ENCODE data around the gene SLC9B2. TPM values are rescaled to one million over a fixed set of nuclear protein-coding genes. Genes with fewer than 3 reads are reported as not detected.

SLC9B2 gene
- total RNA-seq, 1 experiment from 2014 or later, result 7.3 TPM

- Histone ChIP-seq H3K79me1 (ENCODE audit: insufficient read depth, low read depth, low read length, poor library complexity, severe bottlenecking) (no peaks in the 10 kb centered on the region), H4K91ac (ENCODE audit: insufficient read length, low read depth, low read length) (no peak overlapping the region), H3T11ph (ENCODE audit: low read length) (no peak overlapping the region), H3K9ac (ENCODE audit: extremely low read depth, insufficient read length, low read length) (no peak overlapping the region), H3K18ac (ENCODE audit: insufficient read length, low read depth, low read length) (no peak overlapping the region), H3K27me3 (ENCODE audit: insufficient read depth, low read length) (no peaks in the 10 kb centered on the region), H3K9me3 (ENCODE audit: control insufficient read depth, low read depth, low read length) (no peaks in the 10 kb centered on the region), H3K4me2 (ENCODE audit: insufficient read depth, insufficient read length, low read length) (no peak overlapping the region), H2BK15ac (ENCODE audit: low read depth, low read length) (no peak overlapping the region), H3K23me2 (ENCODE audit: insufficient read length, low read depth, low read length, poor library complexity, severe bottlenecking) (no peaks in the 10 kb centered on the region), H2AK5ac (ENCODE audit: insufficient read length, low read length) (no peak overlapping the region), H3K79me2 (ENCODE audit: insufficient read depth, low read length) (no peaks in the 10 kb centered on the region), H4K8ac (replicated peaks; ENCODE audit: insufficient read length, low read depth, low read length) (no peak overlapping the region), H4K5ac (ENCODE audit: insufficient read length, low read depth, low read length) (no peak overlapping the region), H3K27ac (ENCODE audit: insufficient read length, low read depth, low read length) (no peak overlapping the region), H2BK12ac (ENCODE audit: insufficient read length, low read depth, low read length) (no peak overlapping the region), H3K4me1 (ENCODE audit: insufficient read depth, low read length) (0 out of 2 replicates have a peak, but pooled peaks cover 3% of the 10 kb centered on the region), H3K56ac (ENCODE audit: insufficient read length, low read depth, low read length) (no peak overlapping the region), H3K23ac (ENCODE audit: insufficient read length, low read depth, low read length) (no peak overlapping the region), H2BK5ac (ENCODE audit: insufficient read length, low read length) (no peak overlapping the region), H3K4ac (ENCODE audit: low read depth, low read length) (no peak overlapping the region), H2BK20ac (ENCODE audit: low read depth, low read length, poor library complexity, severe bottlenecking) (no peak overlapping the region), H4K20me1 (ENCODE audit: control insufficient read depth, insufficient read depth, insufficient read length) (no peaks in the 10 kb centered on the region), H2AFZ (ENCODE audit: low read length) (no peak overlapping the region), H3K14ac (ENCODE audit: insufficient read depth, low read length) (no peak overlapping the region), H2BK120ac (ENCODE audit: low read depth, low read length, poor library complexity, severe bottlenecking) (no peak overlapping the region)
- Mint-ChIP-seq H3K36me3 (ENCODE audit: insufficient read depth in 1 of 3, low read depth in 3 of 3) (peaks cover 7 to 17% (median 14%) of the 10 kb centered on the region in 3 experiments; a peak in 6 of 7 replicates), H3K4me1 (peaks cover 15 to 16% of the 10 kb centered on the region in 2 experiments), H3K4me3 (no peak overlapping the region), H3K27me3 (ENCODE audit: low read depth) (no peaks in the 10 kb centered on the region), H3K27ac (no peak overlapping the region), H3K9me3 (no peaks in the 10 kb centered on the region)
- no peak for TF ChIP-seq CTCF (conservative IDR thresholded peaks at IDR 0.05)
- DNase-seq, result no peak
- no CpG with 5 or more reads among the region's 3 CpGs for WGBS (ENCODE audit: extremely low coverage, insufficient read length, low lambda C conversion rate)
These were observed 18.5 kb upstream of the SLC9B2 start for GRCh38 chr4:103095080-103095479.
